GM21786 (cell line): Measurements from ENCODE around the gene ANKRD50.
A peak's percentile ranks its signal among the peaks of the same experiment; 100 is the strongest.

Experiments used
- ATAC-seq: cut with Tn5 transposase; IDR thresholded peaks from one replicate; pipeline ENCODE4 v1.9.1; 2021; ENCODE audit not compliant: unreplicated experiment

ANKRD50 gene, protein sequence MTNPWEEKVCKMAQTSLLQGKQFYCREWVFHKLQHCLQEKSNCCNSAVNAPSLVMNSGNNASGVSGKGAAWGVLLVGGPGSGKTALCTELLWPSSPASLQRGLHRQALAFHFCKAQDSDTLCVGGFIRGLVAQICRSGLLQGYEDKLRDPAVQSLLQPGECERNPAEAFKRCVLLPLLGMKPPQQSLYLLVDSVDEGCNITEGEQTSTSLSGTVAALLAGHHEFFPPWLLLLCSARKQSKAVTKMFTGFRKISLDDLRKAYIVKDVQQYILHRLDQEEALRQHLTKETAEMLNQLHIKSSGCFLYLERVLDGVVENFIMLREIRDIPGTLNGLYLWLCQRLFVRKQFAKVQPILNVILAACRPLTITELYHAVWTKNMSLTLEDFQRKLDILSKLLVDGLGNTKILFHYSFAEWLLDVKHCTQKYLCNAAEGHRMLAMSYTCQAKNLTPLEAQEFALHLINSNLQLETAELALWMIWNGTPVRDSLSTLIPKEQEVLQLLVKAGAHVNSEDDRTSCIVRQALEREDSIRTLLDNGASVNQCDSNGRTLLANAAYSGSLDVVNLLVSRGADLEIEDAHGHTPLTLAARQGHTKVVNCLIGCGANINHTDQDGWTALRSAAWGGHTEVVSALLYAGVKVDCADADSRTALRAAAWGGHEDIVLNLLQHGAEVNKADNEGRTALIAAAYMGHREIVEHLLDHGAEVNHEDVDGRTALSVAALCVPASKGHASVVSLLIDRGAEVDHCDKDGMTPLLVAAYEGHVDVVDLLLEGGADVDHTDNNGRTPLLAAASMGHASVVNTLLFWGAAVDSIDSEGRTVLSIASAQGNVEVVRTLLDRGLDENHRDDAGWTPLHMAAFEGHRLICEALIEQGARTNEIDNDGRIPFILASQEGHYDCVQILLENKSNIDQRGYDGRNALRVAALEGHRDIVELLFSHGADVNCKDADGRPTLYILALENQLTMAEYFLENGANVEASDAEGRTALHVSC (N-terminal part only)

DNA sequence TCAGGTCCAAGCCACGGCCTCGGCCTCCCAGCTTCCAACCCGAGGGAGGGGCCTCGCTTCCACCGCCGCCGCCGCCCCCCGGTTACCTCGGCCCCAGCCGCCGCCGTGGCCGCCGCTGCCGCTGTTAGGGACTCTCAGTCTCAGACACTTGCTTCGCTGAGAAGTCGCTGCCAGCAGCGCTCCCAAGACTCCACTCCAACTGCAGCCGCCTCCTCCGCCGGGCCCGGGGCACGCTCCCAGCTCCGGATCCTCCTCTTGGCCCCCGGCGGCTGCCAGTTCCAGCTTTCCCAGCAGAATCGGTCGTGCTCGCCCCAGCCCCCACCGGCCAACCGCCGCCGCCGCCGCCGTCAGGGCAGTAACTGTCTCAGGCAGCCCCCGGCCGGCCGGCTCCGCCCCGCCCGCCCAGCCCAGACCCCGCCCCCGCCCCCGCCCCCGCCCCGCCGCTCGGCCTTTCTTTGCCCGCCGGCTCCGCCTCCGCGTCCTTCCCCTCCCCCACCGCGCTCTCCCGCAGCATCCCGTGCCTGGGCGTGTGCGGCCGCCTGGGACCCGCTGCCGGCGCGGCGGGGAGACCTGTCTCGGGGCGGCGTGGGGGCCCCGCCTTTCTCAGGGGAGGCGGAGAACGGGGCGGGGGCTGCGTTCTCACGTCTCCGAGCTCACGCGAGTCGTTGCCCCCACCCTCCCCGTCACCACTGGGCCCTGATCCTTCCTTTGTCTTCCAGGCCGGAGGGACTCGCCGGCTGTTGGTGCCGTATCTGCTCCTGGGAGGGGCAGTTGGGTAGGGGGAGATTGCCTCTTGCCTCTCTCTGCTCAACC is at the start of gene ANKRD50:
TSS of gene ANKRD50 (minus strand) at position 361 of the 813 bp plus-strand sequence. CDS start 2,221 bp downstream, outside the sequence.
- ATAC-seq = peak; percentile 57

DNA sequence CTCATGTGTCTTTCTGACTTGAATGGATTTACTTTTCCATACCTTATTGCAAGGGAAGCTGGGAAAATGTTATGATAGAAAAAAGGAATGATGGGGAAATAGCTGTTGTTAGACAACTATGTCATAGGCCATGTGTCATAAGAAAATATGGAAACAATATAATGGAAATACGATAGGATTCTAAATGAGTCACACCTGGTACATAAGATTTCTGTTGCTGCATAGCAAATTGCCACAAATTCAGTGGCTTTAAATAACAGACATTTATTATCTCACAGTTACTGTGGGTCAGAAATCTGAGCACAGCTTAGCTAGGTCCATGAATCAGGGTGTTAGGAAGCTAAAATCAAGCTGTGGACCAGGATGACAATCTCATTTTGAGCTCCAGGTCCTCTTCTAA is 44.6 kb upstream of the ANKRD50 start:
- no peak for ATAC-seq

- ATAC-seq = no peak
Measured at GRCh38 chr4:124754681-124755080, 42.1 kb upstream of the ANKRD50 start.

GRCh38 chr4:124753941-124754581 is 41.5 kb upstream of the ANKRD50 start:
- no peak for ATAC-seq

- ATAC-seq = no peak
Measured at GRCh38 chr4:124749421-124749820, 36.9 kb upstream of the ANKRD50 start.

DNA sequence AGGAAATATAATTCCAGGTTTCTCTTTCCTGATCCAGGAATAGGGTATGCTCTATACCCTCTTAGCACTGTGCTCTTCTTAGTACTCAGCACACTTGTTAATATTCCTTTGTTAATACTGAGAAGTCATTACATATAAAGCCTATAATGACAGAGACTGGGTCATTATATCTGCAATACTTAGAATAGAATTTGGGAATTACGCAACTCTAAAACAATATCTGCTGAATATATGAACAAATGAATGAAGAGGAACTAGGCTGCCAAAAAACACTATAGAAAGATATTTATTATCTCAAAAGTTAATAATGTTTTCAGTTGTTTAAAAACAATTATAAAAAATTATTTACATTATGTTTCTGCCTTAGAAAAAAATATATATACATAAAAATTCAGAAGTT is 36.4 kb upstream of the ANKRD50 start:
- no peak for ATAC-seq

DNA sequence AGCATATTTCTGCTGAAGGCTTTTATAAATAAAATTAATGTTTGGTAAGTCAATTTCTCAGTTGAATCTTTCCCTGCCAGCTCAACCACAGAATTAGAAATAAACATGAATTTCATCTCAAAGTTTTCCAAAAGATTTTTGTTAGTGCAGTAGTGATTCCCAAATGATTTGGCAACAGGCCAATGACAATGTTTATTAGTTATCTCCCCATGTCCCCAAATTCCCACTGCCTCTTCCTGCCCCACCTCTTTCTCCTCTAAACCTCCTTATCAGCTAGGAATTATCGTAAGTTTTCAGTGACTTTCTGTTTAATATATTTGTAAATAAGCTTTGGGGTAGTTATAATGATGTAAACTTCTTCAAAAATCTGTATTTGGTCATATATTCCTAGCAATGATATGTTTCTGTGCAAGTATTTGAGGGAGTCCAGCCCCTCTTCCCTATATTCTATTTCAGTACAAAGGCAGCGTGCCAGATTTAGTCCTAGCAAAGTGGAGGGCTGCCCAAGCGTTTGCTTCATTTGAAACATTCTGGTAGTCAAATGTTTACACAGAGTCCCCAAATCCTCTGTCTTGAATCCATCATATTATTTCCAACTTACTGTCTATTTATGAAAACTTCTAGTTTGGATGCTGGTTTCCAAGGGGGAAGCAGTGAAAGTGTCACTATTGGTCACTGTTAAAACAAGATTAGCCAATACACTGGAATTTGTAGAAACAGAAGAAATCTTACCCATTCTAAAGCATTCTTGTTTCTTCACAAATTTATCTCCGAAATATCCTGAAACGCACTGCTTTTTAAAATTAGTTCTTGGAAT is 33.7 kb upstream of the ANKRD50 start:
- no peak for ATAC-seq

GRCh38 chr4:124743711-124744110 is 31.2 kb upstream of the ANKRD50 start:
- no peak for ATAC-seq

DNA sequence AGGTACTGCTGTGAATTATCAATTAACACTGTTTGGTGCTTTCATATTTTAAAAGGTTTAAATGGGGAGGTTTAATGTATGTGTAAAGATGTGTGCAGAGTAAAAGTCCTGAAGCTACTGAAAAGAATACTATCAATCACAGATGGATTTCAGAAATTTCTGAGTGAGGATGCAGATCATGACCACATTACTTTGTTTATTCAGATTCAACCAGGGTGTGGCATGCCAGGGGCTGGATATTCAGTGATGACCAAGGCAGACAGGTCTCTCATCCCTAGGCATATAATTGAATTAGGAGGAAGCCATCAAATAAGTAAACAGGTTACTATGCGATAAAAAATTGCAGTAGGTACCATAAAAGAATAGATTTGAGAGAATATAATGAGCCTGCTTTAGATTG is 28.0 kb upstream of the ANKRD50 start:
- no peak for ATAC-seq

GRCh38 chr4:124738994-124739393 is 26.5 kb upstream of the ANKRD50 start:
- ATAC-seq = no peak

DNA sequence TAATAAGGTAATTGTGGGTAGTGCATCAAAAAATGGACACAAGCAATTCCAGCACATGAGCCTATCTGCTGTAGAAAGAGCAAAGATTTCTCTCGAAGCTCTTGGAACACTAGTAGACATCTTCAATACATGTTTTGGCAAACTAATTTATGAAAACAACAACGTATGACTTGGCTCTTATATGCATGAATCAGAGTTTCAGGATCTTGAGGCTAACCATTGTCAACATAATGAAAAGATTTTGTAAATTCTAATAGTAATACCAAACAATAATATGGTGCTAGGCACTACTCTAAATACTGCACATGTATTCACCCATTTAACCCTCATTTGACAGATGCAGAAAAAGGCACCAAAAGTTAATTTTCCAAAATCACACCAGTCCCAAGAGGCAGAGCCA is 25.1 kb upstream of the ANKRD50 start:
- ATAC-seq = no peak

- ATAC-seq = no peak
Measured at GRCh38 chr4:124736526-124736925, 24.0 kb upstream of the ANKRD50 start.

DNA sequence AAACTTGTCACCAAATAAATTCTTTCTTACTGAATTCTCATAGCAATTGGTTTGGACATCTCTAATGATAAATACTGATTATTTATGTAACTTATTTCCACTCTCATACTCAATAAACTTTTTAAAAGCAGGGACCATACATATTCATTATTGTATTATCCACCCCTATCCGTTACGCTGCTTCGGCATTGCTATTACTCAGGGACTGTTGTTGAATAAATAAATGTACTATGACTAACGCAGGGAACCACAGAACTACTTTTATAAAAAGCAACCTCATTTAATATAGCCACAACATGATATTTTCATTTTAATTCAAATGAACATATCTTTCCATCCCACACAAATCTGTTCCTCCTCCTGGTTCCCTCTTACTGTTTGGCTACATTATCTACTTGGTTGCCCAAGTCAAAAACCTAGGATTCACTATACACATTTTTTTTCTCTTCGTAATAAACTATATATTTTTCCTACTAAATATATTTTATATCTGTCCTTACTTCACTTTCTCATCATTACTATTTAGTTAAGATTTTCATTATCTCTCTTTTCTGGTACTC is 14.9 kb upstream of the ANKRD50 start:
- no peak for ATAC-seq

DNA sequence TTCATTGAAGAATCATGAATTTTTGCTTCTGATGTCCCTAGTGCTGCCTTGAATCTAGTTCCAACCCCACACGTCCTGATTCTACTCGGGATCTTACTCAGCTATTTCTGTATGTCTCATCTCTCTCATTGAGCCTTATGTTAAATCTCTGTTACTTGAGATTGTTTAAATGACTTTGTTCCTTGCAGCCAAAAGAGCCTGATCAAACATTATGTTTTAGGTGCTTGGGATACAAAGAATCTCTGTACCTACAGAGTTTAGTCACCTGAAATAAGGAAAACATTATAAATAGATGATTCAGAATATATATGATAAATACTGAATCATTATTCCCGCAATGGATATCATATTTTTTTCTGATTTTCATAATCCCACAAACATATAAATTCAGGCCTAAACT is 13.7 kb upstream of the ANKRD50 start:
- ATAC-seq = no peak

- ATAC-seq = no peak
Measured at GRCh38 chr4:124722071-124722470, 9.5 kb upstream of the ANKRD50 start.

DNA sequence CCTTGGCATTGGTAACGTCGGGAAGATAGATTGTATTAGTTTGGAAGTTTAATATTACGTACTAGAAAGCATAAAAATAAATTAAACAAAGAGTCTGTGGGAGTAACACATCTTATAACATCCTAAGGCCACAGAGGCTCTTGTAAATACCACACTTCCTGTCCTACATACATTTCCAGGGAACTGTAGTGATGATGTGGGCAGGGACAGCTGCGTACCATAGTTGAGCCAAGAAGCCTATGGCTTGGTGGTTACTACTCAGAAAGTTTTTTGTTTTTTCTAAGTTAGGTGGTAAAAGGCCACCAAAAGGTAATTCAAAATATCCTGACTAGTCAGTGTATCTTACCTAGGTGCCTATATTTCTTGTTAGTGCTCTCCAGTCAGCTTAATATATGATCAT is 4.6 kb upstream of the ANKRD50 start:
- no peak for ATAC-seq

DNA sequence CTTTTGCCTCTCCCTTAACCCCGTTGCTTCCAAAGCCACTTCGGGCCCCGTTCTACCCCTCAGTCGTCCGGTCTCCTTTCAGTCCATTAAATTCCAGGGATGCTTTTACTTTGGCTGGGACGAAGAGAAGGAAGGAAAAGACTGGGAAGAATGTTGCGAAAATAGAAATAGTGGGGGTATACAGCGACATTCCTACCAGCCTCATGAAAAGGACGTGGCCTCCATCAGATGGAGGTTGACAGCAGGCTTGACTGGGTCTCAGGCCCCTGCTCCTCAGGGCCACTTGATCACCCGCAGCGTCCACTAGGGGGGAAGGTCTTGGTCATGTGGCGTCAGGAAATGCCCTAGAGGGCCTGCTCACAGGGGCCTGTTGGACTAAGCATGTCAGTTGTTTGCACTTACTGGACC is 657 bp upstream of the ANKRD50 start:
- ATAC-seq = peak; percentile 46

GRCh38 chr4:124711471-124712371 is 811 bp downstream of the ANKRD50 start:
- peak; percentile 24 for ATAC-seq
